ENCODE measurements around the gene PLEKHG7. TPM values are rescaled to one million over a fixed set of nuclear protein-coding genes. Genes with fewer than 3 reads are reported as not detected.

The PLEKHG7 gene
- total and polyA plus RNA-seq, 4 donors: 0.08 to 0.28 (median 0.13) TPM

DNA sequence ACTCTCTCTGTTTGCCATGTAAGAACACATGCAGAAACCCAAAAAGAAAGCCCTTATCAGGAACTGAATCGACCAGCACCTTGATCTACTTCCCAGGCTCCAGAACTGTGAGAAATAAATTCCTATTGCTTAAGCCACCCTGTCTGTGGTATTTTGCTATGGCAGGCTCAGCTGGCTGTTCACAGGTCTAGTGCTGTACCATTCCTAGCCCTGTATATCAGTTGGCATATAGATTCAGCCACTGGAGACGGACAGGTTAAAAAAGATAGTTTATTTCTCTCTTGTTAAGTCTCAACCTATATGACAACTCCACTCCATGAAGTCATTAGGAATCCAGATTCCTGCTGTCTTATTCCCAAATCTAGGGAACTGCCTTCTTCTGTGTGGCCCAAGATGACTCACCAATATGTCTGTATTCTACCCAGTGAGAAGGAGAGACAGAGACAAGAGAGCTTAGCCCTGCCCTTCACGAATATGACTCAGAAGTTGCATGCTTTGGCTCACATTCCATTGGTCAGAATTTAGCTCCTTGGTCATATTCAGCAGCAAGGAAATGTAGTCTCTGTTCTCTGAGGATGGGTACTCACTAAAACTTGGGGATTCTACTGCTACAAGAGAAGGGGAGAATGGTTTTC lies 57.0 kb downstream of the PLEKHG7 start:
- no peaks in the 10 kb centered on the region for H3K4me1 ChIP-seq (ENCODE audit: control insufficient read depth in 4 of 4, insufficient read depth in 4 of 4, low read length in 3 of 4)
- H3K4me3 ChIP-seq (ENCODE audit: low read depth in 1 of 3, low read length in 3 of 3): no peak overlapping the region
- H3K27ac ChIP-seq (ENCODE audit: low read depth in 1 of 2, low read length in 2 of 2): no peak overlapping the region
- TF ChIP-seq HNF4A (conservative IDR thresholded peaks at IDR 0.05) (no peak), NR2F2 (IDR thresholded peaks at IDR 0.05) (no peak)
- no peaks in the 10 kb centered on the region for H3K27me3 ChIP-seq (ENCODE audit: control insufficient read depth in 4 of 4, insufficient read depth in 4 of 4, low read length in 3 of 4)
- 83% methylated on average over 3 of the region's 3 CpGs for WGBS
- H3K9ac ChIP-seq (ENCODE audit: low read depth in 1 of 2, low read length in 2 of 2): no peak overlapping the region
- H3K9me3 ChIP-seq (ENCODE audit: control insufficient read depth in 4 of 4, low read length in 3 of 4): no peaks in the 10 kb centered on the region
- no peak for DNase-seq (ENCODE audit: low spot score)
- no peaks in the 10 kb centered on the region for H3K36me3 ChIP-seq (ENCODE audit: control insufficient read depth in 4 of 4, insufficient read depth in 3 of 4, low read depth in 1 of 4, low read length in 3 of 4)

DNA sequence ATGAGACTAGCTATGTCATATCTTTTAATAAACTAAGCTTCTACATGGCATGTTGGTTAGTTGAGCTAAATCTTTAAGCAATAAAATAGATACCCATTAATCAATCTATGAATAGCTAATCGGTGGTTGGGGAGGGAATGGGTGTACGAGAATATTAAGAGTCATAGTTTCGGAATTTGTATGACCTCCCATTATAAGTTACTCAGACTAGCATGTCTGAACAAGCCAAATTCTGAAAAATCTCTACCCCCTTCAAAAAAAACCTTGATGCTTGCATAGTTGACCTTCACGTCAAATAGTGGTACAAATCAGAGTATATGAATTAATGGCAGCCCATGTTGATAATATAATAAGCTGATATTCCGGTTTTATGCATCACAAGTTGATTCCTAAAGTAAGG lies 60.0 kb downstream of the PLEKHG7 start:
- no peak overlapping the region for H3K4me3 ChIP-seq (ENCODE audit: low read depth in 1 of 3, low read length in 3 of 3)
- WGBS: 95% methylated on average over 5 of the region's 5 CpGs
- no peaks in the 10 kb centered on the region for H3K9me3 ChIP-seq (ENCODE audit: control insufficient read depth in 4 of 4, low read length in 3 of 4)
- no peak for DNase-seq (ENCODE audit: low spot score)
- no peaks in the 10 kb centered on the region for H3K36me3 ChIP-seq (ENCODE audit: control insufficient read depth in 4 of 4, insufficient read depth in 3 of 4, low read depth in 1 of 4, low read length in 3 of 4)
- TF ChIP-seq, protein P1, sequence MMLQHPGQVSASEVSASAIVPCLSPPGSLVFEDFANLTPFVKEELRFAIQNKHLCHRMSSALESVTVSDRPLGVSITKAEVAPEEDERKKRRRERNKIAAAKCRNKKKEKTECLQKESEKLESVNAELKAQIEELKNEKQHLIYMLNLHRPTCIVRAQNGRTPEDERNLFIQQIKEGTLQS (IDR thresholded peaks at IDR 0.05): no peak
- TF ChIP-seq, protein P2, sequence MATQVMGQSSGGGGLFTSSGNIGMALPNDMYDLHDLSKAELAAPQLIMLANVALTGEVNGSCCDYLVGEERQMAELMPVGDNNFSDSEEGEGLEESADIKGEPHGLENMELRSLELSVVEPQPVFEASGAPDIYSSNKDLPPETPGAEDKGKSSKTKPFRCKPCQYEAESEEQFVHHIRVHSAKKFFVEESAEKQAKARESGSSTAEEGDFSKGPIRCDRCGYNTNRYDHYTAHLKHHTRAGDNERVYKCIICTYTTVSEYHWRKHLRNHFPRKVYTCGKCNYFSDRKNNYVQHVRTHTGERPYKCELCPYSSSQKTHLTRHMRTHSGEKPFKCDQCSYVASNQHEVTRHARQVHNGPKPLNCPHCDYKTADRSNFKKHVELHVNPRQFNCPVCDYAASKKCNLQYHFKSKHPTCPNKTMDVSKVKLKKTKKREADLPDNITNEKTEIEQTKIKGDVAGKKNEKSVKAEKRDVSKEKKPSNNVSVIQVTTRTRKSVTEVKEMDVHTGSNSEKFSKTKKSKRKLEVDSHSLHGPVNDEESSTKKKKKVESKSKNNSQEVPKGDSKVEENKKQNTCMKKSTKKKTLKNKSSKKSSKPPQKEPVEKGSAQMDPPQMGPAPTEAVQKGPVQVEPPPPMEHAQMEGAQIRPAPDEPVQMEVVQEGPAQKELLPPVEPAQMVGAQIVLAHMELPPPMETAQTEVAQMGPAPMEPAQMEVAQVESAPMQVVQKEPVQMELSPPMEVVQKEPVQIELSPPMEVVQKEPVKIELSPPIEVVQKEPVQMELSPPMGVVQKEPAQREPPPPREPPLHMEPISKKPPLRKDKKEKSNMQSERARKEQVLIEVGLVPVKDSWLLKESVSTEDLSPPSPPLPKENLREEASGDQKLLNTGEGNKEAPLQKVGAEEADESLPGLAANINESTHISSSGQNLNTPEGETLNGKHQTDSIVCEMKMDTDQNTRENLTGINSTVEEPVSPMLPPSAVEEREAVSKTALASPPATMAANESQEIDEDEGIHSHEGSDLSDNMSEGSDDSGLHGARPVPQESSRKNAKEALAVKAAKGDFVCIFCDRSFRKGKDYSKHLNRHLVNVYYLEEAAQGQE (IDR thresholded peaks at IDR 0.05): no peak
- TF ChIP-seq RAD21 (IDR thresholded peaks at IDR 0.05) (no peak), JUND (IDR thresholded peaks at IDR 0.05) (no peak), FOXA2 (IDR thresholded peaks at IDR 0.05) (no peak), HNF4A (conservative IDR thresholded peaks at IDR 0.05) (no peak), SP1 (IDR thresholded peaks at IDR 0.05) (no peak), NR2F2 (IDR thresholded peaks at IDR 0.05) (no peak), YY1 (IDR thresholded peaks at IDR 0.05) (no peak)
- TF ChIP-seq, protein P3, sequence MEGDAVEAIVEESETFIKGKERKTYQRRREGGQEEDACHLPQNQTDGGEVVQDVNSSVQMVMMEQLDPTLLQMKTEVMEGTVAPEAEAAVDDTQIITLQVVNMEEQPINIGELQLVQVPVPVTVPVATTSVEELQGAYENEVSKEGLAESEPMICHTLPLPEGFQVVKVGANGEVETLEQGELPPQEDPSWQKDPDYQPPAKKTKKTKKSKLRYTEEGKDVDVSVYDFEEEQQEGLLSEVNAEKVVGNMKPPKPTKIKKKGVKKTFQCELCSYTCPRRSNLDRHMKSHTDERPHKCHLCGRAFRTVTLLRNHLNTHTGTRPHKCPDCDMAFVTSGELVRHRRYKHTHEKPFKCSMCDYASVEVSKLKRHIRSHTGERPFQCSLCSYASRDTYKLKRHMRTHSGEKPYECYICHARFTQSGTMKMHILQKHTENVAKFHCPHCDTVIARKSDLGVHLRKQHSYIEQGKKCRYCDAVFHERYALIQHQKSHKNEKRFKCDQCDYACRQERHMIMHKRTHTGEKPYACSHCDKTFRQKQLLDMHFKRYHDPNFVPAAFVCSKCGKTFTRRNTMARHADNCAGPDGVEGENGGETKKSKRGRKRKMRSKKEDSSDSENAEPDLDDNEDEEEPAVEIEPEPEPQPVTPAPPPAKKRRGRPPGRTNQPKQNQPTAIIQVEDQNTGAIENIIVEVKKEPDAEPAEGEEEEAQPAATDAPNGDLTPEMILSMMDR (IDR thresholded peaks at IDR 0.05; ENCODE audit: low read depth, low read length, missing input control): no peak
- TF ChIP-seq, protein P4, sequence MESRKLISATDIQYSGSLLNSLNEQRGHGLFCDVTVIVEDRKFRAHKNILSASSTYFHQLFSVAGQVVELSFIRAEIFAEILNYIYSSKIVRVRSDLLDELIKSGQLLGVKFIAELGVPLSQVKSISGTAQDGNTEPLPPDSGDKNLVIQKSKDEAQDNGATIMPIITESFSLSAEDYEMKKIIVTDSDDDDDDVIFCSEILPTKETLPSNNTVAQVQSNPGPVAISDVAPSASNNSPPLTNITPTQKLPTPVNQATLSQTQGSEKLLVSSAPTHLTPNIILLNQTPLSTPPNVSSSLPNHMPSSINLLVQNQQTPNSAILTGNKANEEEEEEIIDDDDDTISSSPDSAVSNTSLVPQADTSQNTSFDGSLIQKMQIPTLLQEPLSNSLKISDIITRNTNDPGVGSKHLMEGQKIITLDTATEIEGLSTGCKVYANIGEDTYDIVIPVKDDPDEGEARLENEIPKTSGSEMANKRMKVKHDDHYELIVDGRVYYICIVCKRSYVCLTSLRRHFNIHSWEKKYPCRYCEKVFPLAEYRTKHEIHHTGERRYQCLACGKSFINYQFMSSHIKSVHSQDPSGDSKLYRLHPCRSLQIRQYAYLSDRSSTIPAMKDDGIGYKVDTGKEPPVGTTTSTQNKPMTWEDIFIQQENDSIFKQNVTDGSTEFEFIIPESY (IDR thresholded peaks at IDR 0.05): no peak
- H3K27me3 ChIP-seq (ENCODE audit: control insufficient read depth in 4 of 4, insufficient read depth in 4 of 4, low read length in 3 of 4): no peaks in the 10 kb centered on the region
- no peak overlapping the region for H3K9ac ChIP-seq (ENCODE audit: low read depth in 1 of 2, low read length in 2 of 2)
- H3K4me1 ChIP-seq (ENCODE audit: control insufficient read depth in 4 of 4, insufficient read depth in 4 of 4, low read length in 3 of 4): peaks cover 0 to 5% (median under 1%) of the 10 kb centered on the region in 4 donors
- H3K27ac ChIP-seq (ENCODE audit: low read depth in 1 of 2, low read length in 2 of 2): no peak overlapping the region
